ENCODE measurements around the gene SPEG.

DNA sequence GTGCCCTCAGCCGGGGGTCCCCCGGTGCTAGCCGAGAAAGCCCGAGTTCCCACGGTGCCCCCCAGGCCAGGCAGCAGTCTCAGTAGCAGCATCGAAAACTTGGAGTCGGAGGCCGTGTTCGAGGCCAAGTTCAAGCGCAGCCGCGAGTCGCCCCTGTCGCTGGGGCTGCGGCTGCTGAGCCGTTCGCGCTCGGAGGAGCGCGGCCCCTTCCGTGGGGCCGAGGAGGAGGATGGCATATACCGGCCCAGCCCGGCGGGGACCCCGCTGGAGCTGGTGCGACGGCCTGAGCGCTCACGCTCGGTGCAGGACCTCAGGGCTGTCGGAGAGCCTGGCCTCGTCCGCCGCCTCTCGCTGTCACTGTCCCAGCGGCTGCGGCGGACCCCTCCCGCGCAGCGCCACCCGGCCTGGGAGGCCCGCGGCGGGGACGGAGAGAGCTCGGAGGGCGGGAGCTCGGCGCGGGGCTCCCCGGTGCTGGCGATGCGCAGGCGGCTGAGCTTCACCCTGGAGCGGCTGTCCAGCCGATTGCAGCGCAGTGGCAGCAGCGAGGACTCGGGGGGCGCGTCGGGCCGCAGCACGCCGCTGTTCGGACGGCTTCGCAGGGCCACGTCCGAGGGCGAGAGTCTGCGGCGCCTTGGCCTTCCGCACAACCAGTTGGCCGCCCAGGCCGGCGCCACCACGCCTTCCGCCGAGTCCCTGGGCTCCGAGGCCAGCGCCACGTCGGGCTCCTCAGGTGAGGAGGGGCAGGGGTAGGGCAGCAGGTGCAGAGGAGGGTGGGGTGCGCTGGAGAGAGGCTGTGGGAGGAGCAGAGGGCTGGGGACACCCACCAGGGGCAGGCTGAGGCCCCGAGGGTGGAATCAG lies 49.9 kb downstream of the SPEG start:
- TF ChIP-seq POLR2A (IDR thresholded peaks at IDR 0.05; ENCODE audit: low read depth, low read length) (no peak), POLR2AphosphoS5 (IDR thresholded peaks at IDR 0.05; ENCODE audit: low read depth, low read length) (no peak)
